Brain microvascular endothelial cell (primary cell): ENCODE data around the gene AHDC1.

Source experiments
- DNase-seq: peaks from one replicate; pipeline ENCODE4 v3.0.0-alpha.2; 2020
- H3K27ac ChIP-seq: fragments of 250-450 bp; sonication (Bioruptor Pico); 2 replicates; pipeline ENCODE4 v1.5.1; 2020; ENCODE audit warnings: mild to moderate bottlenecking, moderate library complexity
- H3K27me3 ChIP-seq: fragments of 250-450 bp; sonication (Bioruptor Pico); replicated peaks from 2 replicates; pipeline ENCODE4 v1.5.1; 2020; ENCODE audit warnings: mild to moderate bottlenecking
- H3K36me3 ChIP-seq: fragments of 250-450 bp; sonication (Bioruptor Pico); replicated peaks from 2 replicates; pipeline ENCODE4 v1.5.1; 2020; ENCODE audit warnings: mild to moderate bottlenecking
- H3K4me3 ChIP-seq: 2 replicates; pipeline ENCODE4 v1.5.1; 2011; ENCODE audit warnings: low read depth, mild to moderate bottlenecking, control low read depth, low read length, moderate library complexity
- in situ Hi-C: cut with HindIII; loops from 2 replicates; pipeline ENCODE4 v1.10.0; 2017; ENCODE audit warnings: low sequenced_read_pairs, low pct_ligation_motif_present
- TF ChIP-seq, protein P1 (sequence below): IDR thresholded peaks from 2 replicates; pipeline ENCODE4 v1.5.1; 2011; ENCODE audit warnings: low read depth, mild to moderate bottlenecking, moderate library complexity, low read length, control low read depth, inconsistent platforms; ENCODE audit errors: missing control alignments

AHDC1 gene

DNA sequence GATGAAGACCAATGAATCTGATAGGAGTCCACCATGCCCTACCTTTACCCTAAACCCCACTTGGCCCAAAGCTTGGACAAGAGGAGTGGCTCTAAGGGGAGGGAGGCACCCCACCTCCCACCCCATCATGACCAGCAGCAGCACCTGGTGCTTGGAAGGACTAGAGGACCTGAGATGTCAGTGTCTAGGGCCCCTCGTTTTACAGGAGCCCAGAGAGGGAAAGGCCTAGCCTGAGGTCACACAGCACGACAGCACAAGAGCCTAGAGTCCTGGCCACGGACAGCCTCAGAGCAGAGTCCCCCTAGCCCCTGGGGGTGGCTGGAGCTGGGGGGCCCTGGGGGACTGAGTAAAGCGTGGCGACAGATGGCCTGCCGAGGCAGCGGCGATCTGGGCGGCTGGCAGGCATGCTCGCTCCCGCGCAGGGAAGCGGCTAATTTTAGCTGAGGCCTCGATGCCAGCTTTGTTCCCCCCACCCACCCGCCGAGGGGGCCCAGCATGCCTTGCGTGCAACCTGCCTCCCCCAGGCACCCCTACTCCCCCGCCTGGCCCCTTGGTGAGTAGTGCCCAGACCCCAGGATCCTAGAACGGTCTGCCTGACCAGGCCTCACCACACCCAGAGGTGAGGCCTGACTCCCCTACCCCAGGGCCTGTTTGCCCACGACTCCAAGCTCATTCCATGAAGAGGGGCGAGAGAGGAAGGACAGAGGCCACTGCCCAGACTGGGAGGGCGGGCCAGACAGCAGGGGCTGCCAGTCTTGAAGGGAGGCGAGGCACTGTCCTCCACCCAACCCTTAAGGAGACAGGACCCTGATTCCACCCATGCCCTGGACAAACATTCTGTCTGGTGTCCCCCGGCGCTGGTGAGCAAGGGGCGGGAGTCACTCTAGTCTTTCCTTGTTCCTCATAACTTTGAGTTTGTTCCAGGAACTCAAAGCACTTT lies 39.0 kb downstream of the AHDC1 start:
- in situ Hi-C loops = loop anchor here (25.0 kb wide), 1 partner anchor 153 kb away; no protein-coding TSS in a partner anchor
- Histone ChIP-seq H3K36me3 (no peaks in the 10 kb centered on the region), H3K4me3 (no peak overlapping the region), H3K27me3 (no peaks in the 10 kb centered on the region), H3K27ac (no peak overlapping the region)
- no peak for DNase-seq
- TF ChIP-seq, protein P1, sequence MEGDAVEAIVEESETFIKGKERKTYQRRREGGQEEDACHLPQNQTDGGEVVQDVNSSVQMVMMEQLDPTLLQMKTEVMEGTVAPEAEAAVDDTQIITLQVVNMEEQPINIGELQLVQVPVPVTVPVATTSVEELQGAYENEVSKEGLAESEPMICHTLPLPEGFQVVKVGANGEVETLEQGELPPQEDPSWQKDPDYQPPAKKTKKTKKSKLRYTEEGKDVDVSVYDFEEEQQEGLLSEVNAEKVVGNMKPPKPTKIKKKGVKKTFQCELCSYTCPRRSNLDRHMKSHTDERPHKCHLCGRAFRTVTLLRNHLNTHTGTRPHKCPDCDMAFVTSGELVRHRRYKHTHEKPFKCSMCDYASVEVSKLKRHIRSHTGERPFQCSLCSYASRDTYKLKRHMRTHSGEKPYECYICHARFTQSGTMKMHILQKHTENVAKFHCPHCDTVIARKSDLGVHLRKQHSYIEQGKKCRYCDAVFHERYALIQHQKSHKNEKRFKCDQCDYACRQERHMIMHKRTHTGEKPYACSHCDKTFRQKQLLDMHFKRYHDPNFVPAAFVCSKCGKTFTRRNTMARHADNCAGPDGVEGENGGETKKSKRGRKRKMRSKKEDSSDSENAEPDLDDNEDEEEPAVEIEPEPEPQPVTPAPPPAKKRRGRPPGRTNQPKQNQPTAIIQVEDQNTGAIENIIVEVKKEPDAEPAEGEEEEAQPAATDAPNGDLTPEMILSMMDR = no peak

DNA sequence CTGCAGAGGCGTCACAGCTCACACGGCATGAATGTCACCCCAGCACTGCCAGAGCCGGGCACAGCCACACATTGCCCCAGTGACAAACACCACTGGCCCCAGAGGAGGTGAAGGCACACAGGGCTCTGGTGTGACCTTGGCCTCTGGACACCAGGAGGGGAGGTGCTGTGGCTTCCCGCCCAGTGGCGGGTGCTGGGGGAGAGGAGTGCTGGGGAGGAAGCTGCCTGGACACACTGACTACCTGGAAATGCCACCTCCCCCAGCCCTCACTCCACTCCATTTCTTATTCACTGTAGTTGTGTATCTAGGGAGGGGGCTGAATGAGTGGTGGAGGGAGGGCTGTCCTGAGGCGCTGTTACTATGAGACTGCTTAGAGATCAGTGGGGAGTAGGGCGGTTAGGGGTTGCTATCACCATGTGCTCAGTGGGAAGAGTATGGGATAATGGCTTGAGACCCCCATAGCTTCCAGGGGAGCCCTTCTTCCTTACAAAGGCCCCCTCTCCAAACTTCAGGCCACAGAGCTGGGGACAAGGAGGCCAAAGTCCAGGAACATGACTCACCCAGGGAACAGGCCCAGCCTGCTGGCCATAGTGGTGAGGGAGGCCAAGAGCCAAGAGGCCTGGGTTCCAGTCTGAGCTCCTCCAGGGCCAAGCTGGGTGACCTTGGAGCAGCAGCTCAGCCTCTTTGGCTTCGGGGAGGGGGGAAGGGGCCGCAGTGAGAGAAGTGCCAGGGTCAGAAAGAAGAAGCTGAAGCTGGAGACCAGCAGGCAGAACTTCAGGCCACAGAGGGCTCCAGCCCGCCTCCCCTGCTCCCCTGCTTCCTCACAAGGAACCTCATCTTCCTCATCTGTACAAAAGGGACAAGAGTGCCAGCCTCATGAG lies 40.1 kb downstream of the AHDC1 start:
- H3K27ac ChIP-seq = no peak overlapping the region
- TF ChIP-seq, protein P1 = no peak
- in situ Hi-C loops = loop anchor here (25.0 kb wide), 1 partner anchor 152 kb away; no protein-coding TSS in a partner anchor
- no peaks in the 10 kb centered on the region for H3K36me3 ChIP-seq
- no peaks in the 10 kb centered on the region for H3K27me3 ChIP-seq
- DNase-seq = no peak
- H3K4me3 ChIP-seq = no peak overlapping the region

DNA sequence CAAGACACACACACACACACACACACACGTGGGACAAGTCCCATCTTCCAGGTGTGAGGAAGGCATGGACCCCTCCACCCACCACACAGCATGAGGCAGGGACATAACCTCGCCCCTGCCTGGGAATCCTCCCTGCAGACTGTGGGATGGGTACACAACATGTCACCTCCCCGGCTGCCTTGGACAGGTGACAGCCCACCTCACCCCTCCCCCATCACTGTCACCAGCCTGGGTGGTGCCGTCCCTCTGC lies 40.7 kb downstream of the AHDC1 start:
- no peaks in the 10 kb centered on the region for H3K36me3 ChIP-seq

DNA sequence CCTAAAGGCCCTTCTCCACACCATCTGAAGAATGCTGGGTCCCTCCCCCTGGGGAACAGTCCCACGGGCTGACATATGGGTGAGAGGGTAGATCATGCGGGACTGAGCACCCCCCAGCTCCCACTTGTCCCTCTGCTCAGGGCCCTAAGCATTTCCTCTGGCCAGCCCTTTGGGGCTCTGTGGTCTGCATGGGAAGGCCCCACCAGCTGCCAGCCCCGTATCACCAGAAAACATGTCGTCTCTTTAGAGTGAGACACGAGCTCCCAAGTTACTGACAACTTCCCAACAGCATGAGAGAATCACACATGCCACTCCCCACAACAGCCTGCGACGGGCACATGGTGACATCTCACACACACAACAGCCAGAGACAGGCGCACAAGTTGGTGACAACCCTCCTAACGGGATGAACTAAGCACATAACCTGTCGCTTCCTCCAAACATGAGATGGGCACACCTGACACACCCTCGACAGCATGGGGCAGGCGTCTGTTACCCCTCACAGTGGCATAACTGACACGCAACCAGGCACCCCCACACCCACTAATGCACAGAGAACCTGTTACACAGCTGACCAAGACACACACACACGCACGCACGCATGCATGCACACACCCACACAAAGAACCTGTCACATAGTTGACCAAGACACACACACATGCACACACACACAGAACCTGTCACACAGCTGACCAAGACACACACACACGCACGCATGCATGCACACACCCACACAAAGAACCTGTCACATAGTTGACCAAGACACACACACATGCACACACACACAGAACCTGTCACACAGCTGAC lies 41.2 kb downstream of the AHDC1 start:
- H3K36me3 ChIP-seq = no peaks in the 10 kb centered on the region
- TF ChIP-seq, protein P1 = no peak
- no peak for DNase-seq
- no peak overlapping the region for H3K4me3 ChIP-seq
- in situ Hi-C loops = loop anchor here (25.0 kb wide), 1 partner anchor 150 kb away; no protein-coding TSS in a partner anchor
- H3K27ac ChIP-seq = no peak overlapping the region
- H3K27me3 ChIP-seq = no peaks in the 10 kb centered on the region

More for the DNA sequence above, 40.7 kb downstream of the AHDC1 start:
- H3K27me3 ChIP-seq = no peaks in the 10 kb centered on the region
- in situ Hi-C loops = loop anchor here (25.0 kb wide), 1 partner anchor 151 kb away; no protein-coding TSS in a partner anchor
- no peak for DNase-seq
- TF ChIP-seq, protein P1 = no peak
- H3K4me3 ChIP-seq = no peak overlapping the region
- no peak overlapping the region for H3K27ac ChIP-seq

DNA sequence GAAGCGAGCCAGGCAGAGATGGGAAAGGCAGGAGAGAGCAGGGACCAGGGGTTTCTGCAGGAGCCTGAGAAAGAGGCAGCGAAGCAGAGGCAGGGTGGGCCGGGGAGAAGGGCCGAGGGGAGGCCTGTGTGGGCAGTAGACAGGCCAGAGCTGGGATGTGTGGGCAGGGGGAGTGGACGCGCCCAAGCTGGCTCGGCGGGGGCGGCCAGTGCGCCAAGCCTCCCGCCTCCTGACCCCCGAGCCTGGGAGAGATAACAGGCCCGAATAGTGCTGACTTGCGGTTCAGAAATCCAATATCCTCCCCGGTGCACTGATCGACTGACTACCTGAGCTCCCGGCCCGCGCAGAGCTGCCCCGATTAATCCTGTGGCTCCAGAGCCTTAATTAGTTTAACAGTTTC lies 41.9 kb downstream of the AHDC1 start:
- Histone ChIP-seq H3K27ac (no peak overlapping the region), H3K27me3 (no peaks in the 10 kb centered on the region), H3K36me3 (no peaks in the 10 kb centered on the region), H3K4me3 (no peak overlapping the region)
- in situ Hi-C loops = loop anchor here (25.0 kb wide), 1 partner anchor 150 kb away; no protein-coding TSS in a partner anchor
- DNase-seq = no peak
- TF ChIP-seq, protein P1 = no peak
